ENCODE results near the gene PPFIBP1. TPM values are rescaled to one million over a fixed set of nuclear protein-coding genes. Genes with fewer than 3 reads are reported as not detected.

Gene PPFIBP1
- total and polyA plus RNA-seq, 9 of the 15 experiments (the other 6 are each of a cell fraction or from before 2014, with no cell fraction given): 0.46 to 3.5 (median 1.8) TPM

DNA sequence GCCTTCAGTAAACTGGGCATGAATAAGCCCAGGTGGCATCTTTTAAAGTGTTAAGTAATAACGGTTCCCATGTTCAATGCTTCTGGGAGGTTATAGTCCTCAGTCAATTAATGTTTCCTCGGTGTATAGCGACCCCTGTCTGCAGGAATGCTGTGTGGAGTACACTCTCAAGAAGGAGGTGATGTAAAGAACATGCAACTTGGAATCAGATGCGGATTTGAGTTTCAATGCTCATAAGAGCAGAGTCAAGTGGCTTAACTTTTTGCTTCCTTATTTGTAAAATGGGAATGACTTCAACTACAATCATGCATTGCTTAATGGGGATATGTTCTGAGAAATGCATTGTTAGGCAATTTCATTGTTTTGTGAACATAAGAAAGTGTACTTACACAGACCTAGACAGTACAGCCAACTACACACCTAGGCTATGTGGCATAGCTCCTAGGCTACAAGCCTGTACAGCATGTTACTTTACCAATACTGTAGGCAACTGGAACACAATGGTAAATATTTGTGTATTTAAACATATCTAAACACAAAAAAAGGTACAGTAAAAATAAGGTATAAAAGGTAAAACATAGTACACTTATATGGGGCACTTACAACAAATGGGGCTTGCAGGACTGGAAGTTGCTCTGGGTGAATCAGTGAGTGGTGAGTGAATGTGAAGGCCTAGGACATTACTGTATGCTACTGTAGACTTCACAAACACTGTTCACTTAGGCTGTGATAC, 179.9 kb downstream of the PPFIBP1 start (continued):
- TF ChIP-seq ASH1L (IDR thresholded peaks at IDR 0.05; ENCODE audit: borderline replicate concordance, low read depth, partially characterized antibody): no peak
- no peak for TF ChIP-seq SAP30 (IDR thresholded peaks at IDR 0.05; ENCODE audit: borderline replicate concordance, insufficient read depth, low read depth, low read length, poor library complexity, severe bottlenecking)
- TF ChIP-seq POLR3A (IDR thresholded peaks at IDR 0.05; ENCODE audit: borderline replicate concordance, extremely low read depth, insufficient read depth, insufficient read length): no peak
- no peak for TF ChIP-seq NFRKB (IDR thresholded peaks at IDR 0.05; ENCODE audit: low read depth)
- TF ChIP-seq FOXJ2 (tag; IDR thresholded peaks at IDR 0.05): peak; percentile 44; the same call in 1 of the 2 replicates
- no peak for TF ChIP-seq SNIP1 (IDR thresholded peaks at IDR 0.05; ENCODE audit: low read depth)
- TF ChIP-seq, protein P1, sequence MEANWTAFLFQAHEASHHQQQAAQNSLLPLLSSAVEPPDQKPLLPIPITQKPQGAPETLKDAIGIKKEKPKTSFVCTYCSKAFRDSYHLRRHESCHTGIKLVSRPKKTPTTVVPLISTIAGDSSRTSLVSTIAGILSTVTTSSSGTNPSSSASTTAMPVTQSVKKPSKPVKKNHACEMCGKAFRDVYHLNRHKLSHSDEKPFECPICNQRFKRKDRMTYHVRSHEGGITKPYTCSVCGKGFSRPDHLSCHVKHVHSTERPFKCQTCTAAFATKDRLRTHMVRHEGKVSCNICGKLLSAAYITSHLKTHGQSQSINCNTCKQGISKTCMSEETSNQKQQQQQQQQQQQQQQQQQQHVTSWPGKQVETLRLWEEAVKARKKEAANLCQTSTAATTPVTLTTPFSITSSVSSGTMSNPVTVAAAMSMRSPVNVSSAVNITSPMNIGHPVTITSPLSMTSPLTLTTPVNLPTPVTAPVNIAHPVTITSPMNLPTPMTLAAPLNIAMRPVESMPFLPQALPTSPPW (CRISPR knock-in tag; IDR thresholded peaks at IDR 0.05): peak; percentile 26; the same call in 1 of the 2 replicates
- peak; percentile 91 for TF ChIP-seq ZNF584 (CRISPR knock-in tag; IDR thresholded peaks at IDR 0.05; ENCODE audit: low read depth)
- TF ChIP-seq NFIC (IDR thresholded peaks at IDR 0.05): no peak
- no peak for TF ChIP-seq BCOR (IDR thresholded peaks at IDR 0.05)
- TF ChIP-seq RCOR1 (IDR thresholded peaks at IDR 0.05; ENCODE audit: borderline replicate concordance in 1 of 2, low read depth in 2 of 2, low read length in 2 of 2): peak in 1 of 2 experiments; percentile 90; a peak in 2 of 4 replicates
- no peak for TF ChIP-seq ELF4 (CRISPR knock-in tag; IDR thresholded peaks at IDR 0.05)
- TF ChIP-seq U2AF1 (optimal IDR thresholded peaks at IDR 0.05; ENCODE audit: low read depth, low read length): no peak
- TF ChIP-seq ZNF384 (IDR thresholded peaks at IDR 0.05; ENCODE audit: low read depth, low read length): no peak
- no peak for TF ChIP-seq FOXP1 (CRISPR knock-in tag; IDR thresholded peaks at IDR 0.05)
- no peak for TF ChIP-seq KLF13 (tag; IDR thresholded peaks at IDR 0.05; ENCODE audit: borderline replicate concordance, low read depth)
- no peak for TF ChIP-seq ZNF347 (CRISPR knock-in tag; IDR thresholded peaks at IDR 0.05; ENCODE audit: low read depth)
- TF ChIP-seq SMAD4 (CRISPR knock-in tag; conservative IDR thresholded peaks at IDR 0.05): no peak
- TF ChIP-seq KAT8 (IDR thresholded peaks at IDR 0.05; ENCODE audit: low read depth): no peak
- no peak for TF ChIP-seq FOSL1 (tag; conservative IDR thresholded peaks at IDR 0.05)
- TF ChIP-seq, protein P2, sequence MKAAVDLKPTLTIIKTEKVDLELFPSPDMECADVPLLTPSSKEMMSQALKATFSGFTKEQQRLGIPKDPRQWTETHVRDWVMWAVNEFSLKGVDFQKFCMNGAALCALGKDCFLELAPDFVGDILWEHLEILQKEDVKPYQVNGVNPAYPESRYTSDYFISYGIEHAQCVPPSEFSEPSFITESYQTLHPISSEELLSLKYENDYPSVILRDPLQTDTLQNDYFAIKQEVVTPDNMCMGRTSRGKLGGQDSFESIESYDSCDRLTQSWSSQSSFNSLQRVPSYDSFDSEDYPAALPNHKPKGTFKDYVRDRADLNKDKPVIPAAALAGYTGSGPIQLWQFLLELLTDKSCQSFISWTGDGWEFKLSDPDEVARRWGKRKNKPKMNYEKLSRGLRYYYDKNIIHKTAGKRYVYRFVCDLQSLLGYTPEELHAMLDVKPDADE (conservative IDR thresholded peaks at IDR 0.05; ENCODE audit: control insufficient read depth, low read depth, low read length): no peak
- TF ChIP-seq, protein P3, sequence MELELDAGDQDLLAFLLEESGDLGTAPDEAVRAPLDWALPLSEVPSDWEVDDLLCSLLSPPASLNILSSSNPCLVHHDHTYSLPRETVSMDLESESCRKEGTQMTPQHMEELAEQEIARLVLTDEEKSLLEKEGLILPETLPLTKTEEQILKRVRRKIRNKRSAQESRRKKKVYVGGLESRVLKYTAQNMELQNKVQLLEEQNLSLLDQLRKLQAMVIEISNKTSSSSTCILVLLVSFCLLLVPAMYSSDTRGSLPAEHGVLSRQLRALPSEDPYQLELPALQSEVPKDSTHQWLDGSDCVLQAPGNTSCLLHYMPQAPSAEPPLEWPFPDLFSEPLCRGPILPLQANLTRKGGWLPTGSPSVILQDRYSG (tag; conservative IDR thresholded peaks at IDR 0.05; ENCODE audit: low read depth): no peak
- TF ChIP-seq HOXB6 (CRISPR knock-in tag; IDR thresholded peaks at IDR 0.05; ENCODE audit: borderline replicate concordance): no peak
- TF ChIP-seq ZNF133 (CRISPR knock-in tag; IDR thresholded peaks at IDR 0.05): no peak

Data from K562 (cell line).